NCI-H1694 (cell line): ENCODE data around the gene GALNTL6.
A peak's percentile ranks its signal among the peaks of the same experiment; 100 is the strongest.

Experiments used
- DNase-seq: peaks from one replicate; lab custom pipeline; 2025; lab: John Stamatoyannopoulos, UW

Gene GALNTL6

GRCh38 chr4:172989984-172990820 lies 1177.0 kb downstream of the GALNTL6 start:
- DNase-seq: no peak

- no peak for DNase-seq
Measured at GRCh38 chr4:172992648-172993378, 1179.6 kb downstream of the GALNTL6 start.

DNA sequence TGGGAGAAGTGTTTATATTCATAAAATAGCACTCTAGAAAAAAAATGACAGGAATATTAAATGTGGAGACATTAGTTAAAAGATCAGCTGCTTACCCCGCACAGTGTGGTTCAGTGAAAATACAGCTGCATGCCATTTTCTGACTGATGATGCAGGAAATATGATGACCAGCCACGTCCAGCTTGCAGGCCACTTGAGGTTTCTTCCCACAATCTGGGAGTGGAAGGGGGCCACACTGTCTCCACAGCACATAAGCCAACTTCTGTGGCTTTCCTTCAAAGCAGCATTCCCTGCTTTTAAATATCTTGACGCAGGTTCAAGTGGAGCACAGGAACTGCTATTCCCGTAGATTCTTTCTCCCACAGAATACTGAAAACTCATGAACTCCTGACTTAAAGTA lies 1182.0 kb downstream of the GALNTL6 start:
- DNase-seq: no peak

DNA sequence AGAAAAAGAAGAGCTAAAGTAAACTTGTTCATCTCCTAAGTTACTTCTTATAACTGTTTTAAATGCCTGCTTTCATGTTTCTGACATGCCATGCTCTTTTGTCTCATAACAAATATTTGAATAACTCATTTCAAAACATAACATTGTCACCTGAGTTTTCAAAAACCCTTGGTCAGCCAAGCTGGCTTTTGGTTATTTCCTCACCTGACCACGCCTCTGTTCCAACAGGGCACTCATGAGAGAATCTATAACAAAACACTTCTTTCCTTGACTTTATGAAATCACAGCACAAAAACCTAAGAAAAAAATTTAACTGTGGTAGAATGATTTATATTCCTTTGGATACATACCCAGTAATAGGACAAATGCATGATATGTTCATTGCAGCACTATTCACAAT lies 1182.5 kb downstream of the GALNTL6 start:
- DNase-seq: no peak

DNA sequence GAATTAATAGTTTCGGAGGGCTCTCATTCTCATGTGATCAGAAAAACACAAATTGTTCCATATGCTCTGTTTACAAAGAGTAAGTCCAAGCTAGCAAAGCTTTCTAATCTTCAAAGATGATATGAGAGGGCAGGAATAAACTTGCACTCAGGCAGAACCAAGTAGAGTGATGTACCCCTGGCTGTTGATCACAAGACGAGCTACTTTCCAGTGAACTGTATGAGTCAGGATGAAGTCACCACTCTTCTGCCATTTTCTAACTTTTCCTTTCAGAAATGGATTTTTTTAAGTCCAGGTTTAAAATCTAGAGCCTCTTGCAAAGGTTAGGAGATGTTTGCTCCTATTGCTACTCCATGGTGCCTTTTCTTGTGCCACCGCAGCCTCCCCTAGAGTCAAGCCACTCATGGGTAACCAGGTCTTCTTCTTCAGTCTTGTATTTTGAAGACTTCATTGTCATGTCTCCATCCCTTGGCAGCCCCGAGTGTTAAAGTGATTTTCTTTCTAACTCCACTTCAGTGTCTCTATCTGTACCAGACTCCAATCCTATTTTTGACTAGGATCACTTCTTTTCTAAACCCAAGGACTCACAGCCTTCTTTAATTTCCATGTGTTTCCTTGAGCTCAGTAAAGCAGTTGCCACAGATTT lies 1183.5 kb downstream of the GALNTL6 start:
- no peak for DNase-seq

- DNase-seq: no peak
Measured at GRCh38 chr4:172997217-172997609, 1184.0 kb downstream of the GALNTL6 start.

DNA sequence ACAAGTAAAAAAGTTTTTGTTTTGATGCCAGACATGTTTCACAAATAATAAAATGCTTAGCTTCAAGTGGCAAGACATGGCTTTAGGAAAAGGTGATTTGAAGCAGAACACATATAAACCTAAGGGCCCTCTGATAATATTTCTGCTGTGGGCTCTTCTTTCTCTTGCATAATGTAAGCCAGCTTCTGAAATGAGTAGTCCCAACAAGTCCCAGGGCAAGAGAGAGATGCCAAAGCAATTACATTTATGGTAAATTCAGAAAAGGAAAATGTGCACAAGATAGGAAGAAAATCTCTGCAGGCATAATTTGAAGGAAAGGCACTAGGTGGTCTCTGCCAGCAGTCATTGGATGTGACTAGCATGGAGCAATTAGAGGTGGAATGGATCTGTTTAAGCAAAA lies 1184.7 kb downstream of the GALNTL6 start:
- DNase-seq: no peak

DNA sequence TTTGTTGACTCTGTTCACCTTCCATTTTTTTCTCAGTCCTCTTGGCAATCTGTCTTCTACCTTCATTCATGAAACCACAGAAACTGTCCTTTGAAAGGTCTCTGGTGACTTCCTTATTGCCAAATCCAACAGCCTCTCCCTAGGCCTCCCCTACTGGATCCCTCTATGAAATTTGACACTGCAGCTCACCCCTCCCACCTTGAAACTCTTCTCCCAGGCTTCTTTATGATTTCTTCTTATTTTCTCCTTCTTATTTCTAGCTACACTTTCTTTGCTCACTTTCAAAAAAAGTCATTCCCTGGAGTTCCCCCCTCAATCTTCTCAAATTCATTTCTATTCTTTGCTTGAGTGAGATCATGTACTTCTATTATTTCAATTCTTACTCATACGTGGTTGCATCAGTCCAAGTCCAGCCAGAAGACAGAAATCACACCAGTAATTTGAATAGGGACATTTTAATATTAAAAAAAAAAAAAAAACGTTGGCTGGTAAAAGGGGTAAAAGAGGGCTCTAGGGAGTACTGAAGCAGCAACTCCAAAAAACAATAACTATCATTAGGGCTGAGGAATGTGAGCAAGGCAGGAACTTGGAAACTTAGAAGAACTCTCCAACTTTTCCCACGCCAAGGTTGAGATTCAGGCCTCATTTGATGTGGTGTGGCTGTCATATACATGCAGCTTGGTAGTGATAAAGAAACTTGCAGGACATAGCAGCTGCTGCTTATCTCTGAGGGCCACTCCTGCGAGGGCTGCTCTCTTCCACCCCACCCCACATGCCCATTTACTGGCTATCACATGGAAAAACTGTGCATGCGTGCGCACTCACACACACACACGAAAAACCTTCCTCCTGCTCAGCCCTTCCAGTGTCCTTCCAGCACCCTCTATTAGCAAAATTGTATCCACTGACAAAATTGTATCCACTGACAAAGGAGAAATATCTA lies 1185.6 kb downstream of the GALNTL6 start:
- no peak for DNase-seq

GRCh38 chr4:173001571-173001970 lies 1188.4 kb downstream of the GALNTL6 start:
- no peak for DNase-seq

- DNase-seq: no peak
Measured at GRCh38 chr4:173002830-173003561, 1189.8 kb downstream of the GALNTL6 start.

- no peak for DNase-seq
Measured at GRCh38 chr4:173005912-173006633, 1192.9 kb downstream of the GALNTL6 start.

DNA sequence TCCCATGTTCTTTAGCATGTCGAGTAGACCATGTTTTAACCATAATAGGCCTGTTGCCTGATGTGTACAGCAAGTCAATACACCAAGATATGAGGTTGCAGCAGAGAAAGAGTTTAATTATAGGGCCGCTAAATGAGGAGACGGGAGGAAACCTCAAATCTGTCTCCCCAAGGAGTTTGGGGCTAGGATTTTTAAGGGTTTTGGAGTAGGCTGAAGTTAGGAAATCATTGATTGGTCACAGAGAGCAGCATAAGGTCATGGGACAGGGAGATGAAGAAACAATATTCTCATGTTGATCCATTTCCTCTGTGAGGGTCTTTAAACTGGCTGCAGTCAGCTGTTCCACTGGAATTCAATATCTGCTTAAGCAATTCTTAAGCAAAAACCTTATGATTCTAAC lies 1195.2 kb downstream of the GALNTL6 start:
- DNase-seq: no peak

DNA sequence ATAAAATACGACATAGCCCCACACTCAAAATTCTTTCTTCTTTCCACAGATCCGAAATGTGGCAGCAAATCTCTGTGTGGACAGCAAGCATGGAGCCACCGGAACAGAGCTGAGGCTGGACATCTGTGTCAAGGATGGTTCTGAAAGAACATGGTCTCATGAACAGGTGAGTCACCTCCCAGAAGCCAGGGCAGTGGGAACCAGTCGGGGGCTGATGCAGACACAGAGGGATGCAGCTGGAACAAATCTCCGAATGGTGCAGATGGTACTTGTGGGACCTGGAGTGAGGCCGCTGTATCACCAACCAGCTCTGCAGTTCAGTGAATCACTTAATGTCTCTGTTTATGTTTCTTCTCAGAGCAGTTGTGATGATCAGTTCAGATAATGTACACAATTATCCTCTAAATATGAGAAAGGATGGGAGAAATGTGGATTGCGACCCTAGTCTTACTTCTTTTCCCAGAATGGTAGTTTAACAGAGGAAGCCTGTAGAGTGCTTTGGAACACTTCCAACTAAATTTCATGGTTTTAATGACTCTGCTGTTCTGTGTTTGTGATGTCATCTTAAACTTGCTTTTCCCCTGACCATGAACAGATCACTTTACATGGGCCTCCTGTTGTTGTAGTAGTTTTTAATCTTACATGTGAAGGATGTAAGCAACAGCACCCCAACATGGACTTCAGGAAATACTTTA lies 1196.1 kb downstream of the GALNTL6 start:
- DNase-seq: no peak

- no peak for DNase-seq
Measured at GRCh38 chr4:173012608-173013007, 1199.4 kb downstream of the GALNTL6 start.

GRCh38 chr4:173013232-173013930 lies 1200.2 kb downstream of the GALNTL6 start:
- peak; percentile 14 for DNase-seq

DNA sequence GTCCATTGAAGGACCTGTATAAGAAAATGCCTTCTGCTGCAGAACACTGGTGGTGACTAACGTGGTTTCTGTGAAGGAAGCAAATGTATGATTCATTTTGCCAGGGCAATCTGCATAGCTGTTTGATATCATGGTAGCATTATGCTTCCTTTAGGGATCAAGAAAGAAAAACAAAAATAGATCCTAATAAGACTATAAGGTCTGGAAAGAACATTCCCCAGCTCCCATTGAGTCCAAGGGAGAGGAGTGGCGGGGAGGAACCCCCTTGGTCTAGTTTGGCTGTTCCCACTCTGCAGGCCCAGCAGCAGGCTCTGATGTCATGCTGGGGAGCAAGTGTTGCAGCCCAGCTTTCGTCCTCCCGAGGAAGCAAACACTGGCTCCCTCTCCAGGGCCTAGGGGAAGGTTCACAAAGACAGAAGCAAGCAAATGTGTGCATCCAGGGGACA lies 1200.9 kb downstream of the GALNTL6 start:
- no peak for DNase-seq

- DNase-seq: no peak
Measured at GRCh38 chr4:173014836-173015235, 1201.6 kb downstream of the GALNTL6 start.

DNA sequence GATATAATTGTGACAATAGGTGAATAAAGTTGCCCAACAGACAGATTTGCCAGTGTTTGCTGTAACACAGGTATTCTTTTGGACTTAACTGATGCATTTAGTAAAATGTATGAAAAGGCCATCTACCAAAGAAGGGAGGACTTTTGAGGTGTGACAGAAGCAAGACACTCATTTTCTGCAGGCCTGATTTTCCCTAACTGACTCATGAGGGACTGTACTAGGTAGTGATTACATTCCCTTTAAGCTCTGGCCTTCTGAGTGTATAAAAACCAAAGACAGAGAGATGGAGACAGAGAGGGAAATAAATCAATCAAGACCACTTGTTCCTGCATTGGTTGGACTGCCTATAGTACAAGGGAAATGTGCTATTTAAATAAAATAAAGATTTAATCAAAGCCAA lies 1204.6 kb downstream of the GALNTL6 start:
- no peak for DNase-seq

DNA sequence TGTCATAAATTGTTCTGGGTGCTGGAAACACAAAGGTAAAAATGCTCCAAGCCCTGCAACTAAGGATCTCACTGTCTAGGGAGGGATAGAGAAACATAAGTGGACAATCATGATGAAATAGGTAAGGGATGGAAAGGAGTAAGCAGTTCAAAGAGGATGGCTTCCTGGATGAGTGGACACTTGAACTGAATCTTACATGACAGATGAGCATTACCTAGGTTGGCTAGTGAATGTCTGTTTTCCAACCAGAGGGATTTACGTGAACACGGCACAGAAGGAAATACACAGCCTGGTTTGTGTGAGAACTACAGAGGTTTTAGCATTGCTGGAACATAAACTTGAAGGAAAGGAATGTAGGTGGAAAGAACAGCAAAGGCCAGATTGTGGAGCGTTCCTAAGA lies 1205.2 kb downstream of the GALNTL6 start:
- no peak for DNase-seq
